Activated CD4-positive, alpha-beta T cell treated with anti-CD3 and anti-CD28 coated beads, Interleukin-2, amount 50 U/mL, for 1 hour (primary cell): ENCODE data around the gene ARG2.

Experiments used
- DNase-seq: peaks from one replicate; pipeline ENCODE4 v3.0.0-alpha.2; 2020

Gene ARG2

GRCh38 chr14:67641902-67642749, 22.4 kb downstream of the ARG2 start:
- no peak for DNase-seq

GRCh38 chr14:67643713-67644112, 24.0 kb downstream of the ARG2 start:
- no peak for DNase-seq

GRCh38 chr14:67644428-67644827, 24.7 kb downstream of the ARG2 start:
- no peak for DNase-seq

GRCh38 chr14:67645414-67645813, 25.7 kb downstream of the ARG2 start:
- DNase-seq, result no peak

GRCh38 chr14:67646131-67646530, 26.4 kb downstream of the ARG2 start:
- no peak for DNase-seq

GRCh38 chr14:67650151-67650550, 30.4 kb downstream of the ARG2 start:
- DNase-seq, result no peak

- no peak for DNase-seq
Observed at GRCh38 chr14:67650694-67651093, 31.0 kb downstream of the ARG2 start.

- DNase-seq, result no peak
Observed at GRCh38 chr14:67652189-67652588, 32.5 kb downstream of the ARG2 start.

GRCh38 chr14:67653651-67654280, 34.0 kb downstream of the ARG2 start:
- no peak for DNase-seq

- DNase-seq, result no peak
Observed at GRCh38 chr14:67663633-67664032, 43.9 kb downstream of the ARG2 start.

- DNase-seq, result no peak
Observed at GRCh38 chr14:67665868-67666267, 46.1 kb downstream of the ARG2 start.

- peak; percentile 12 for DNase-seq
Observed at GRCh38 chr14:67666750-67667449, 47.2 kb downstream of the ARG2 start.

GRCh38 chr14:67668559-67668958, 48.8 kb downstream of the ARG2 start:
- DNase-seq, result no peak

- DNase-seq, result no peak
Observed at GRCh38 chr14:67673451-67673850, 53.7 kb downstream of the ARG2 start.

GRCh38 chr14:67674139-67674479, 54.4 kb downstream of the ARG2 start:
- peak; percentile 46 for DNase-seq

- peak; percentile 75 for DNase-seq
Observed at GRCh38 chr14:67674480-67675218, 54.9 kb downstream of the ARG2 start, which contains the start of gene VTI1B. TSS of gene VTI1B (minus strand) at chr14:67674632. CDS start at chr14:67674489, 143 bp downstream.

- no peak for DNase-seq
Observed at GRCh38 chr14:67675219-67675582, 55.5 kb downstream of the ARG2 start.

- no peak for DNase-seq
Observed at GRCh38 chr14:67679006-67679405, 59.3 kb downstream of the ARG2 start.

- no peak for DNase-seq
Observed at GRCh38 chr14:67680121-67680602, 60.4 kb downstream of the ARG2 start.

- no peak for DNase-seq
Observed at GRCh38 chr14:67680941-67681340, 61.2 kb downstream of the ARG2 start.

- no peak for DNase-seq
Observed at GRCh38 chr14:67683842-67684241, 64.1 kb downstream of the ARG2 start.

GRCh38 chr14:67690011-67690410, 70.3 kb downstream of the ARG2 start:
- no peak for DNase-seq

GRCh38 chr14:67694791-67695393, 75.2 kb downstream of the ARG2 start:
- DNase-seq, result peak; percentile 48
